ENCODE results near the gene AXIN1.

The AXIN1 gene

DNA sequence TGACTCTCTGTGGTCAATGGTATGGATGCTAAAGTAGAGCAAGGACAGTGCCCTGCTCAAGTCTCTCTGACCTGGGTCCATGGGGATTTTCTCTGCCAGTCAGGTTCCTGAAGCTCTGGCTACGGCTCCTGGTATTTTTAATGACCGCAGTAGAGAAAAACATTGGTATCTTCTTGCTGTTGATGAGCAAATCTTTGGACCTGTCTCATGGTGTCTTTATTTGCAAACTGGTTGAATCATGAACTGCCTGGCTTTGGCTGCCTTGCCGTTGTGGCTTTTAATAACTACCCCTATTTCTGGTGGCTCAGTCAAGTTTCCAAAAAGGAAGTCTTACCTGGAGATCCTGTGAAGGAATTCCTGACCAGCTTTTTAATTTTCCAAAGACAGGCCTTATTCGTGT, 109.2 kb downstream of the AXIN1 start:
- Histone ChIP-seq H3K9ac (ENCODE audit: low read length in 5 of 5) (no peak overlapping the region), H3K27ac (ENCODE audit: low read depth, low read length) (no peak overlapping the region), H3K4me3 (ENCODE audit: low read depth in 1 of 5, low read length in 5 of 5) (no peak overlapping the region)

DNA sequence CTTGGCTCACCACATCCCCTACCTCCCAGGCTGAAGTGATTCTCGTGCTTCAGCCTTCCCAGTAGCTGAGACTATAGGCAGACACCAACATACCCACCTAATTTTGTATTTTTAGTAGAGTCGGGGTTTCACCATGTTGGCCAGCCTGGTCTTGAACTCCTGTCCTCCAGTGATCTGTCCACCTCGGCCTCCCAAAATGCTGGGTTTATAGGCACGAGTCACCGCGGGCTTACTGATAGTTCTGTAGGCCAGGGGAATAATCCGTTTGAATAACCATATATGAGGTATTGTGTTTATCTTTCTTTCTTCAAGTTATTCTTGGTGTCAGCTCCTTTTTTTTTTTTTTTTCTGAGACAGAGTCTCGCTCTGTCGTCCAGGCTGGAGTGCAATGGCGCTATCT, 110.2 kb downstream of the AXIN1 start:
- Histone ChIP-seq H3K9me3 (ENCODE audit: control insufficient read depth in 5 of 5, low read length in 5 of 5) (no peaks in the 10 kb centered on the region), H3K36me3 (ENCODE audit: control insufficient read depth in 5 of 5, insufficient read depth in 5 of 5, low read length in 5 of 5) (no peaks in the 10 kb centered on the region), H3K27ac (ENCODE audit: low read depth, low read length) (no peak overlapping the region), H3K4me1 (ENCODE audit: control insufficient read depth in 5 of 5, insufficient read depth in 5 of 5, low read length in 5 of 5) (peaks cover 1 to 17% (median 9%) of the 10 kb centered on the region in 5 donors), H3K27me3 (ENCODE audit: control insufficient read depth in 5 of 5, insufficient read depth in 4 of 5, low read length in 5 of 5) (no peaks in the 10 kb centered on the region), H3K9ac (ENCODE audit: low read length in 5 of 5) (no peak overlapping the region), H3K4me3 (ENCODE audit: low read depth in 1 of 5, low read length in 5 of 5) (no peak overlapping the region)

More for the DNA sequence above, 109.2 kb downstream of the AXIN1 start:
- Histone ChIP-seq H3K36me3 (ENCODE audit: control insufficient read depth in 5 of 5, insufficient read depth in 5 of 5, low read length in 5 of 5) (no peaks in the 10 kb centered on the region), H3K4me1 (ENCODE audit: control insufficient read depth in 5 of 5, insufficient read depth in 5 of 5, low read length in 5 of 5) (peaks cover 1 to 17% (median 9%) of the 10 kb centered on the region in 5 donors), H3K27me3 (ENCODE audit: control insufficient read depth in 5 of 5, insufficient read depth in 4 of 5, low read length in 5 of 5) (no peaks in the 10 kb centered on the region), H3K9me3 (ENCODE audit: control insufficient read depth in 5 of 5, low read length in 5 of 5) (no peaks in the 10 kb centered on the region)

DNA sequence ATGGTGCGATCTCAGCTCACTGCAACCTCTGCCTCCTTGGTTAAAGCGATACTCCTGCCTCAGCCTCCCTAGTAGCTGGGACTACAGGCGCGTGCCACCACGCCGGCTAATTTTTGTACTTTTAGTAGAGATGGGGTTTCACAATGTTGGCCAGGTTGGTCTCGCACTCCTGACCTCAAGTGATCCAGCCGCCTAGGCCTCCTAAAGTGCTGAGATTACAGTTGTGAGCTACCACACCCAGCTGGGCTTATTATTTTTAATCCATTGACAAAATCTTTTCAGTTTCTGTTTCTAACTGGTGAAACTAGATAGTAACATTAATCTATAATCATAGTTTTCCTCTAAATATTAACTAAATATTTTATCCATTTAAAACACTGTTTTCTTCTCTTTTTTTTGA, 112.0 kb downstream of the AXIN1 start:
- Histone ChIP-seq H3K9me3 (ENCODE audit: control insufficient read depth in 5 of 5, low read length in 5 of 5) (no peaks in the 10 kb centered on the region), H3K27ac (ENCODE audit: low read depth, low read length) (no peak overlapping the region), H3K9ac (ENCODE audit: low read length in 5 of 5) (no peak overlapping the region), H3K36me3 (ENCODE audit: control insufficient read depth in 5 of 5, insufficient read depth in 5 of 5, low read length in 5 of 5) (no peaks in the 10 kb centered on the region), H3K4me3 (ENCODE audit: low read depth in 1 of 5, low read length in 5 of 5) (no peak overlapping the region), H3K4me1 (ENCODE audit: control insufficient read depth in 5 of 5, insufficient read depth in 5 of 5, low read length in 5 of 5) (peaks cover 2 to 18% (median 11%) of the 10 kb centered on the region in 5 donors), H3K27me3 (ENCODE audit: control insufficient read depth in 5 of 5, insufficient read depth in 4 of 5, low read length in 5 of 5) (no peaks in the 10 kb centered on the region)

DNA sequence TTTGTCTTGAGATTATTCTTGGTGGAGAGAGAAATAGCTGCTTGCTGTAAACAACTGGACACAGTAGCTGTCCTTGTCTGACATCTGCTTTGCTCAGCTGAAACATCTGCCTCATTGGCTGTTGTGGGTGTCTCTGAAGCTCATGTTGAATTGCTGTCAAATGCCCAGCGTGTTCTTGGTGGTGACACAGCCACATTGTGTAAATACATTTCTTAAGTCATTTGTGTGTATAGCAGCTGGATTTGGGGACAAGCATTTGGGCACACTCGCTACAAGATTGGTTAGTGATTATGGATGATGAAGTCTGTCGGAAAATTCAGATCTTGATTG, 112.6 kb downstream of the AXIN1 start:
- Histone ChIP-seq H3K4me3 (ENCODE audit: low read depth in 1 of 5, low read length in 5 of 5) (no peak overlapping the region), H3K27me3 (ENCODE audit: control insufficient read depth in 5 of 5, insufficient read depth in 4 of 5, low read length in 5 of 5) (no peaks in the 10 kb centered on the region), H3K27ac (ENCODE audit: low read depth, low read length) (no peak overlapping the region), H3K9me3 (ENCODE audit: control insufficient read depth in 5 of 5, low read length in 5 of 5) (no peaks in the 10 kb centered on the region), H3K9ac (ENCODE audit: low read length in 5 of 5) (peak overlapping the region in 2 of 5 donors; percentile 4 to 11), H3K4me1 (ENCODE audit: control insufficient read depth in 5 of 5, insufficient read depth in 5 of 5, low read length in 5 of 5) (peaks cover 5 to 25% (median 17%) of the 10 kb centered on the region in 5 donors), H3K36me3 (ENCODE audit: control insufficient read depth in 5 of 5, insufficient read depth in 5 of 5, low read length in 5 of 5) (no peaks in the 10 kb centered on the region)

Data from subcutaneous abdominal adipose tissue (tissue), 5 donors.